A673 (cell line): ENCODE data around the gene NDUFAF3. TPM values are rescaled to one million over a fixed set of nuclear protein-coding genes. Genes with fewer than 3 reads are reported as not detected.

Source experiments
- BruUV-seq: library from RNA; stranded (reverse); fragments of 400-500 nt; replicated peaks from 2 replicates; lab custom pipeline; 2021; lab: Mats Ljungman, UMichigan
- CTCF ChIA-PET: fragments of 300-600 bp; sonication (Branson Sonifier 250); formaldehyde crosslinking; loops from one replicate; lab custom pipeline; 2022; ENCODE audit warnings: antibody characterized with exemption; lab: Charles Lee
- POLR2A ChIA-PET: fragments of 300-600 bp; sonication (Branson Sonifier 250); formaldehyde crosslinking; loops from one replicate; lab custom pipeline; 2022; ENCODE audit warnings: antibody characterized with exemption; ENCODE audit not compliant: low non-redundant PET; lab: Charles Lee
- DNase-seq: peaks from one replicate; pipeline ENCODE4 v3.0.0-alpha.2; 2015; ENCODE audit warnings: low spot score
- H3K27ac ChIP-seq: fragments of 200-600 bp; sonication (generic); 2 replicates; pipeline ENCODE4 v1.5.1; 2016; ENCODE audit warnings: mixed run types, low read depth, mild to moderate bottlenecking, mixed read lengths, antibody characterized with exemption, low read length; ENCODE audit not compliant: poor library complexity, severe bottlenecking
- H3K27me3 ChIP-seq: fragments of 200-600 bp; sonication (generic); replicated peaks from 2 replicates; pipeline ENCODE4 v1.6.1; 2017; ENCODE audit warnings: mixed run types, low read depth, mild to moderate bottlenecking, mixed read lengths, antibody characterized with exemption, low read length; ENCODE audit not compliant: insufficient read depth, poor library complexity
- H3K36me3 ChIP-seq: fragments of 200-600 bp; sonication (generic); 2 replicates; pipeline ENCODE4 v1.6.1; 2016; ENCODE audit warnings: mixed run types, mild to moderate bottlenecking, mixed read lengths, antibody characterized with exemption, low read length; ENCODE audit not compliant: insufficient read depth, poor library complexity, severe bottlenecking
- H3K4me1 ChIP-seq: fragments of 200-600 bp; sonication (generic); 2 replicates; pipeline ENCODE4 v1.6.1; 2017; ENCODE audit warnings: mixed run types, mild to moderate bottlenecking, mixed read lengths, antibody characterized with exemption, low read length; ENCODE audit not compliant: insufficient read depth, poor library complexity, severe bottlenecking
- H3K4me3 ChIP-seq: fragments of 200-600 bp; sonication (generic); 2 replicates; pipeline ENCODE4 v1.5.1; 2016; ENCODE audit warnings: low read depth, mixed run types, mild to moderate bottlenecking, mixed read lengths, low read length; ENCODE audit not compliant: poor library complexity, severe bottlenecking
- H3K9me3 ChIP-seq: fragments of 200-600 bp; sonication (generic); 2 replicates; pipeline ENCODE4 v1.6.1; 2016; ENCODE audit warnings: mixed run types, low read depth, mild to moderate bottlenecking, mixed read lengths, antibody characterized with exemption, low read length; ENCODE audit not compliant: poor library complexity, severe bottlenecking
- CTCF ChIP-seq: fragments of 300-800, 200-600 bp; sonication (generic); conservative IDR thresholded peaks from 2 replicates; pipeline ENCODE4 v1.5.1; 2017; ENCODE audit warnings: low read depth, mild to moderate bottlenecking, antibody characterized with exemption, low read length, moderate library complexity, mixed read lengths
- EZH2 ChIP-seq: fragments of 200-600 bp; sonication (generic); IDR thresholded peaks from 2 replicates; pipeline ENCODE4 v1.6.1; 2017; ENCODE audit warnings: borderline replicate concordance, low read depth, mild to moderate bottlenecking, mixed read lengths, antibody characterized with exemption, low read length; ENCODE audit not compliant: poor library complexity, severe bottlenecking
- intact Hi-C: fragments of 100-400 bp; cut with micrococcal nuclease; formaldehyde crosslinking; loops from one replicate; pipeline ENCODE4 v1.10.0; 2022; ENCODE audit not compliant: unreplicated experiment
- total RNA-seq: library from RNA; stranded (reverse); gene quantifications from 2 replicates; pipeline ENCODE4 v1.2.3, GENCODE V29; 2021

The NDUFAF3 gene
- total RNA-seq, 1 experiment from 2014 or later, result 36.6 TPM

- peaks cover 6% of the 10 kb centered on the region for H3K4me1 ChIP-seq
- no peak overlapping the region for H3K4me3 ChIP-seq
- DNase-seq, result no peak
- no peak overlapping the region for H3K27ac ChIP-seq
- TF ChIP-seq CTCF (no peak), EZH2 (no peak)
- ChIA-PET CTCF (no interaction called here), POLR2A (no interaction called here)
- BruUV-seq, result TSS peak; percentile 7
- intact Hi-C loops, result no loop called here
- no peaks in the 10 kb centered on the region for H3K9me3 ChIP-seq
- no peaks in the 10 kb centered on the region for H3K27me3 ChIP-seq
- H3K36me3 ChIP-seq, result peaks cover 21% of the 10 kb centered on the region
These were observed 2.5 kb downstream of the NDUFAF3 start for GRCh38 chr3:49024449-49024848.

GRCh38 chr3:49025005-49025792, 3.3 kb downstream of the NDUFAF3 start:
- Histone ChIP-seq H3K9me3 (no peaks in the 10 kb centered on the region), H3K4me1 (peaks cover 6% of the 10 kb centered on the region), H3K27ac (no peak overlapping the region), H3K27me3 (no peaks in the 10 kb centered on the region), H3K36me3 (peaks cover 26% of the 10 kb centered on the region), H3K4me3 (no peak overlapping the region)
- no peak for TF ChIP-seq CTCF
- no peak for TF ChIP-seq EZH2
- DNase-seq, result no peak
- ChIA-PET POLR2A (no interaction called here), CTCF (no interaction called here)
- no TSS peak for BruUV-seq
- intact Hi-C loops, result no loop called here

GRCh38 chr3:49025793-49026520, 4.0 kb downstream of the NDUFAF3 start:
- Histone ChIP-seq H3K4me1 (peaks cover 6% of the 10 kb centered on the region), H3K36me3 (peaks cover 26% of the 10 kb centered on the region), H3K27ac (no peak overlapping the region), H3K27me3 (no peaks in the 10 kb centered on the region), H3K4me3 (no peak overlapping the region), H3K9me3 (no peaks in the 10 kb centered on the region)
- TF ChIP-seq EZH2, result no peak
- no peak for TF ChIP-seq CTCF
- POLR2A ChIA-PET, result no interaction called here
- CTCF ChIA-PET, result no interaction called here
- no peak for DNase-seq
- intact Hi-C loops, result no loop called here
- BruUV-seq, result no TSS peak
